Astrocyte of the cerebellum (primary cell): ENCODE measurements around the gene IL17RB.

Source experiments
- DNase-seq: peaks from one replicate; pipeline ENCODE4 v3.0.0-alpha.2; 2011; ENCODE audit warnings: low read depth
- H3K4me3 ChIP-seq: 2 replicates; pipeline ENCODE4 v1.5.1; 2011; ENCODE audit warnings: mild to moderate bottlenecking, low read depth, low read length, moderate library complexity
- CTCF ChIP-seq: IDR thresholded peaks from 2 replicates; pipeline ENCODE4 v1.5.1; 2012; ENCODE audit warnings: low read length, low read depth, moderate library complexity, mild to moderate bottlenecking; ENCODE audit errors: missing control alignments
- in situ Hi-C: cut with HindIII; loops from 2 replicates; pipeline ENCODE4 v1.10.0; 2017; ENCODE audit warnings: low sequenced_read_pairs

IL17RB gene

DNA sequence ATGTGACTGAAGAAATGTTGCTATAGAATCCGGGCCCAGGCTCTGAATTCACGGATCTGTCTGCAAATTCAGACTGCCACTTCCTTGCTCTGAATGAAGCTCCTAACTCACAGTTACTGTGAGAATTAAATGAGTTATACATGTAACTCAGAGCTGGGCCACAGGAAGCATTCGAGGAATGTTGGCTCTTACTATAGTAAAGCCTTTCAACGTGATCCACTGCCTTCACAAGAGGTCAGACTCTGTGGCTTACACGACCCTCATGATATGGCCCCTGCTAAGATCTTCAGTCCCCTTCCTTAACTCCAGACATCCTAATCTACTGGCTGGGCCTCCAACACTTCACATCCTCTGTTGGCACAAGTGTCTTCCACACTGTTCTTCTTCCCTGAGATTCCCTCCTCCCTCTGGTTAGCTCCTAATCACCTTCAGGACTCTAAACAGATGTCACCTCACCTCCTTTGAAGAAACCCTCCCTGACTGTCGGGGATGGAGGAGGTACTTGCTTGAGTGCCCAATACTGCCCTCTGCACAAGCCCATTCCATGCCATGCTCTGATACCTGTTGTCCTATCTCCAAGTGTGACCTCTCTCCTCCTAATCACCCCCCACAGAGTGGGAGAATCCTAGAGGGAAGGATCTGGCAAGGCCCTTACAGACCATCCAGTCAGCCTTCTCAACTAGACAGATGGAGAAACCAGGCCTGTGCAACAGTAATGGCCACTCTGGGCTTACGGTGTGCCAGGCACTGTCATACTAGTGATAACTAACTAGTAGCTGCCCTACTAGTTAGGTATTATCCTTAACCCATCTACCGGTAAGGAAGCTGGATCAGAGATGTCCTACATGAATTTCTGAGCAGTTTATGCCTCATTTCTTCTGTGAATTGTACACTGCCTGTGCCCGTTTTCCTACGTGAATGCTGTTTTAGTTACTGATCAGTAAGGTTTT lies 34.3 kb downstream of the IL17RB start:
- no peak for TF ChIP-seq CTCF
- DNase-seq: no peak
- in situ Hi-C loops: no loop called here
- peak overlapping the region; percentile 81 for H3K4me3 ChIP-seq

DNA sequence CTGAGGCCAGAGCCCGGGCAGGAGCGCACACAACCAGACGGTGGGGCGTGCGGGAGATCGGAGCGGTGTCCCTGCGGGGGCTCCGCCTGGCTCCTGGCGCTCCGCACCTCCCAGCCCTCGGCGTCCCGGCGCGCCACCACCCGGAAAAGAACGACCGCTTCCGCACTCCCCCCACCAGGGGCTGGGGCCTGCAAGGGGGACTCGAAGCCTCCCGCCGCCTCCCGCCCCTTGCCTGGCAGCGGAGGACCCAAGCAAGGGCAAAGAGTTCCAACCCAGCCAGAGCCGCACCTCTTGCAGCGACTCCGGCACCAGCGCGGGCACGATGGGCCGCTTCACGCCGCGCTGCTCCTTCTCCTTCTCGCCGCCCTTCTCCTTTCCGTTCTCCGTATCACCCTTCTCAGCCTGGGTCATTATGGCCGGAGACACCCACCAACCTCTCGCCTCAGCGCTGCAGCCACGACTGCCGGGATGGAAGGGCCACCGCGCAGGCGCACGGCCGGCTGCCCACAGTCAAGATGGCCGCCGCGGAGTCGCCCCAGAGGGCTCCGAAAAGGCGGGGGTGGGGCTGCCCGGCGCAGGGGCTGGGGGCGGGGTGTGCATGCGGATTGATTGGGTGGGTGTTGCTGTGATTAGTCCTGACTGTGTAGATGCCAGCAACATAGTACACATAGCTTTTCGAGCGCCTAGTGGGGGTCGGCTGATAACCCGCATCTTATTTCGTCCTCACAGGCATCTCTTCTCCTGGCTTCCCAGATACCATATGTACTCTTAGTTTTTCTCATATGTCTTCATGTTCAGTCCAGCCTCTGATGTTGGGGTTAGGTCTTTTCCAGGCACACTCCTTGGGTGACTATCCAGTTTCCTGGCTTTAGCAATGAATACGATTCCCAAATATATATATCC lies 35.6 kb downstream of the IL17RB start, which contains the start of gene ACTR8:
Gene ACTR8 (minus strand): TSS at position 462 of the 903 bp plus-strand sequence. CDS start 51 bp downstream, at position 411.
- DNase-seq: peak; percentile 49
- in situ Hi-C loops: no loop called here
- H3K4me3 ChIP-seq: peak within 1 kb of the TSS; percentile 81
- no peak for TF ChIP-seq CTCF

GRCh38 chr3:53883008-53883407 lies 36.6 kb downstream of the IL17RB start:
- TF ChIP-seq CTCF: no peak
- H3K4me3 ChIP-seq: no peak overlapping the region
- in situ Hi-C loops: no loop called here
- no peak for DNase-seq

- TF ChIP-seq CTCF: no peak
- H3K4me3 ChIP-seq: no peak overlapping the region
- in situ Hi-C loops: no loop called here
- DNase-seq: no peak
Measured at GRCh38 chr3:53884623-53885022, 38.3 kb downstream of the IL17RB start.

DNA sequence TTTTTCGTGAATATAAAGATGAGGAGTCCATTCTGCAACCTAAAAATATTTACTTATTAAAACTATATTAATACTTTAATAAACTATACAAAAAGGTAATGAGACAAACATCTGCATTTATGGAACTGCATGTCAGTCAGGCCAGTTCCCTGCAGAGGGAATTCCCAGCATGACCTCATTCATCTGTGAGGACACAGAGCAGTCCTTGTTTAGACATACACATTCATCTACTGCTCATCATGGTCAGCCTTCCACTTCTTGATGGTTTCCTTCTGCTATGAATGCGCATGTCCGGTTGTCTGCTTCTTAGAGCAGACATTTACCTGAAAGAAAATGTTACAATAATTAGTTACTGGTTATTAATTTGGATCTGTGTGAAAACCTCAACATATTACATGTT lies 38.9 kb downstream of the IL17RB start:
- no peak overlapping the region for H3K4me3 ChIP-seq
- DNase-seq: no peak
- no peak for TF ChIP-seq CTCF
- in situ Hi-C loops: no loop called here

- H3K4me3 ChIP-seq: no peak overlapping the region
- no peak for DNase-seq
- in situ Hi-C loops: no loop called here
- no peak for TF ChIP-seq CTCF
Measured at GRCh38 chr3:53887446-53887845, 41.1 kb downstream of the IL17RB start.
